Thyroid gland (tissue), 4 donors: Measurements from ENCODE around the gene TSHZ1.

ENCODE experiments used
- CTCF ChIP-seq, 6 experiments: fragments of 200-600 bp in 3 of 6; fragments of 450-650 bp in 3 of 6; sonication (generic) in 3 of 6; IDR thresholded peaks; one replicate each; pipeline ENCODE4 v1.5.1; 2016 to 2019; ENCODE audit warnings: antibody characterized with exemption in 6 of 6, mild to moderate bottlenecking in 2 of 6, inconsistent platforms in 1 of 6, moderate library complexity in 1 of 6
- POLR2A ChIP-seq, 2 donors: fragments of 450-650 bp; IDR thresholded peaks; one replicate each; pipeline ENCODE4 v1.6.1; 2017; ENCODE audit warnings: antibody characterized with exemption in 2 of 2, mild to moderate bottlenecking in 2 of 2, moderate library complexity in 1 of 2

GRCh38 chr18:75277610-75277928 lies 67.0 kb downstream of the TSHZ1 start:
- TF ChIP-seq CTCF (IDR thresholded peaks at IDR 0.05) (no peak), POLR2A (IDR thresholded peaks at IDR 0.05) (no peak)
